ENCODE measurements around the gene SGK1. TPM values are rescaled to one million over a fixed set of nuclear protein-coding genes. Genes with fewer than 3 reads are reported as not detected.

SGK1 gene
- total RNA-seq, 2 donors from 2014 or later = 151 to 155 TPM

- Histone ChIP-seq H3K36me3 (no peaks in the 10 kb centered on the region), H3K27me3 (no peaks in the 10 kb centered on the region), H3K9me3 (no peaks in the 10 kb centered on the region), H3K4me3 (no peak overlapping the region), H3K4me1 (no peaks in the 10 kb centered on the region), H3K27ac (no peak overlapping the region)
- no peak for TF ChIP-seq CTCF (IDR thresholded peaks at IDR 0.05)
- no peak for DNase-seq (ENCODE audit: low spot score)
Observed at GRCh38 chr6:134161041-134161440, 156.9 kb downstream of the SGK1 start.

- H3K27ac ChIP-seq = no peak overlapping the region
- no peaks in the 10 kb centered on the region for H3K4me1 ChIP-seq
- H3K4me3 ChIP-seq = no peak overlapping the region
- no peak for DNase-seq (ENCODE audit: low spot score)
- no peaks in the 10 kb centered on the region for H3K9me3 ChIP-seq
- no peaks in the 10 kb centered on the region for H3K27me3 ChIP-seq
- no peak for TF ChIP-seq CTCF (IDR thresholded peaks at IDR 0.05)
- no peaks in the 10 kb centered on the region for H3K36me3 ChIP-seq
Observed at GRCh38 chr6:134152767-134153485, 165.0 kb downstream of the SGK1 start.

- TF ChIP-seq CTCF (IDR thresholded peaks at IDR 0.05) = no peak
Observed at GRCh38 chr6:134148566-134148965, 169.3 kb downstream of the SGK1 start.

GRCh38 chr6:134147034-134147533 lies 170.8 kb downstream of the SGK1 start:
- H3K27me3 ChIP-seq = no peaks in the 10 kb centered on the region
- H3K4me1 ChIP-seq = peaks cover 0 to 6% of the 10 kb centered on the region in 2 donors
- H3K27ac ChIP-seq = no peak overlapping the region
- no peaks in the 10 kb centered on the region for H3K36me3 ChIP-seq
- no peaks in the 10 kb centered on the region for H3K9me3 ChIP-seq
- H3K4me3 ChIP-seq = no peak overlapping the region
- DNase-seq (ENCODE audit: low spot score) = no peak
- no peak for TF ChIP-seq CTCF (IDR thresholded peaks at IDR 0.05)

More at GRCh38 chr6:134148566-134148965, 169.3 kb downstream of the SGK1 start:
- Histone ChIP-seq H3K27ac (no peak overlapping the region), H3K27me3 (no peaks in the 10 kb centered on the region), H3K4me1 (peaks cover 0 to 6% of the 10 kb centered on the region in 2 donors), H3K9me3 (no peaks in the 10 kb centered on the region), H3K4me3 (no peak overlapping the region), H3K36me3 (no peaks in the 10 kb centered on the region)
- DNase-seq (ENCODE audit: low spot score) = no peak

GRCh38 chr6:134146268-134147033 lies 171.5 kb downstream of the SGK1 start:
- H3K27ac ChIP-seq = no peak overlapping the region
- TF ChIP-seq CTCF (IDR thresholded peaks at IDR 0.05) = no peak
- H3K4me1 ChIP-seq = peaks cover 0 to 6% of the 10 kb centered on the region in 2 donors
- H3K36me3 ChIP-seq = no peaks in the 10 kb centered on the region
- no peaks in the 10 kb centered on the region for H3K9me3 ChIP-seq
- no peaks in the 10 kb centered on the region for H3K27me3 ChIP-seq
- no peak for DNase-seq (ENCODE audit: low spot score)
- no peak overlapping the region for H3K4me3 ChIP-seq

Measured in right atrium auricular region (tissue), 2 donors.